GM12892 (cell line): ENCODE results near the gene APLP2.

Experiments
- DNase-seq: peaks from one replicate; pipeline ENCODE4 v3.0.0; 2011; ENCODE audit not compliant: insufficient read length
- FAIRE-seq: peaks from 2 replicates; lab custom pipeline; 2011; peaks lifted over from hg19 to GRCh38; lab: Jason Lieb, UNC
- POLR2A ChIP-seq: IDR thresholded peaks from 2 replicates; pipeline ENCODE4 v1.6.1; 2011; ENCODE audit warnings: low read depth, low read length, control low read depth
- POLR2AphosphoS5 ChIP-seq: IDR thresholded peaks from 2 replicates; pipeline ENCODE4 v1.6.1; 2011; ENCODE audit warnings: low read depth, low read length, control low read depth
- TAF1 ChIP-seq: IDR thresholded peaks from 2 replicates; pipeline ENCODE4 v1.6.1; 2011; ENCODE audit warnings: low read depth, mild to moderate bottlenecking, control low read depth, low read length, borderline replicate concordance

Gene APLP2

GRCh38 chr11:130124096-130124495, 54.4 kb downstream of the APLP2 start:
- DNase-seq (no peak), FAIRE-seq (no peak)
- TF ChIP-seq TAF1: no peak

DNA sequence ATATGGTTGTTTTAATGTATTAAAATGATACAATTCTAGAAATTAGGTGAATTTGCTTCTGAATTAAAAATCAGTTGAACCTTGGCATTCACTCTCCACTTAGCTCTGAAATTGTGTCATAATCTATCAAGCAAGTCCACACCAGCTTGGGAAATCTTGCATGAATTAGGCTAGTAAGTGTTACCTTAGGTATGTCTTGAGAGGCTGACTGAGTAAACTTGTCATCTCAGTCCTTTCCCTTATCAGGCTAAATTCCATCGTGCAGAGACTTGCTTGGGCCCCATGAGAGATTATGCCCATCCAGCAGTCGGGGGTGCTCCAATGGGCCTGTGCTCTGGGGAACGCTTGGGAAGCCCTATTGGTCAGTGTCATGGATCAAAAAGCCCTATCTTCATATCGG, 55.9 kb downstream of the APLP2 start:
- no peak for TF ChIP-seq POLR2AphosphoS5
- no peak for TF ChIP-seq POLR2A
- TF ChIP-seq TAF1: no peak
- FAIRE-seq: no peak
- DNase-seq: no peak

GRCh38 chr11:130126516-130126915, 56.8 kb downstream of the APLP2 start:
- TF ChIP-seq POLR2AphosphoS5: no peak
- TF ChIP-seq POLR2A: no peak
- no peak for TF ChIP-seq TAF1
- FAIRE-seq (no peak), DNase-seq (no peak)

GRCh38 chr11:130127509-130127908, 57.8 kb downstream of the APLP2 start:
- TF ChIP-seq POLR2A: no peak
- no peak for TF ChIP-seq TAF1
- TF ChIP-seq POLR2AphosphoS5: no peak
- DNase-seq (no peak), FAIRE-seq (no peak)

GRCh38 chr11:130128626-130129025, 58.9 kb downstream of the APLP2 start:
- TF ChIP-seq TAF1 (no peak), POLR2A (no peak), POLR2AphosphoS5 (no peak)
- DNase-seq (no peak), FAIRE-seq (no peak)

GRCh38 chr11:130129922-130130321, 60.2 kb downstream of the APLP2 start:
- no peak for TF ChIP-seq POLR2A
- TF ChIP-seq POLR2AphosphoS5: no peak
- FAIRE-seq (no peak), DNase-seq (no peak)

DNA sequence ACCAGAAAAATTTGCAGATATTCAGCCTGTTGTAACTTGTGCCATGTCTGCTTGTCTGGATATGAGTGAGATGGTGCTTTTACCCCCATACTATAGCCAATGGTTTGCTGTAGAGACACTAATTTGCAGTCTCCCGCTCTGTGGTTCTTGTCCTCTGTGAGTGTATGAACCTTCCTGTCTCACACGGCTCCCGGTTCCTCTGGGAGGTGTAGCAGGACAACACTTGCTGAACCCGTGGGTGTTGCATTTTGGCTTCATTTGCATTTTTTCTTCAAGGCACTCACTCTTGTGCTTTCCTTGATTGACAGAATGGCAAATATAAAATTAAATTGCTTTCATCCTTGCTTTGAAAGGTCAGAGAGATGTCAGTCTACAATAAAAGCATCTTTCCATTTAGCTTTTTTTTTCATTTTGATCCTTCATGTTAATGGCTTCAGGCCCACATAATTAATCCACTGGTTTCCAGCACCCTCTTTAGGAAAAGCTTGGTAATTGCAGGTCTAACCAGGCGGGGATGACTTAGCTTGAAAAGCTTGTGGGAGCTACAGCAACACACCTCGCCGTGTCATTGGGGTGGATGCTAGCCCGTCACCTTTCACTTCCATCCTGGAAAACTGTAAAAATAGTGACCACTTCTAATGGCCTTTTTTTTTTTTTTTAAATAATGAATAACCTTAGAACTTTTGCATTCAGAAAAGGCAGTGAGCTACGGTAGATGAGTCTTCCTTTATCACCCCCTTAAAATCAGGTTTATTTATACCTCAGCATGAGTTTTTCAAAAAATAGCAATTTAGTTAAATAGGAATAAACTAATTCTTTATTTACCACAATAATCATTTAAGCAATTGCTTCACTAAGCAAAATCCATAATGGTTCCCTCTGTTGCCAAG, 62.5 kb downstream of the APLP2 start:
- peak; percentile 88 for FAIRE-seq

GRCh38 chr11:130133716-130134115, 64.0 kb downstream of the APLP2 start:
- DNase-seq: no peak
- TF ChIP-seq TAF1 (no peak), POLR2A (no peak), POLR2AphosphoS5 (no peak)
- FAIRE-seq: no peak

More for the DNA sequence above, 62.5 kb downstream of the APLP2 start:
- TF ChIP-seq TAF1: no peak
- no peak for TF ChIP-seq POLR2AphosphoS5
- TF ChIP-seq POLR2A: no peak
- peak; percentile 46 for DNase-seq

- no peak for DNase-seq
- FAIRE-seq: no peak
- TF ChIP-seq POLR2A (no peak), TAF1 (no peak), POLR2AphosphoS5 (no peak)
Measured at GRCh38 chr11:130136107-130136506, 66.4 kb downstream of the APLP2 start.

DNA sequence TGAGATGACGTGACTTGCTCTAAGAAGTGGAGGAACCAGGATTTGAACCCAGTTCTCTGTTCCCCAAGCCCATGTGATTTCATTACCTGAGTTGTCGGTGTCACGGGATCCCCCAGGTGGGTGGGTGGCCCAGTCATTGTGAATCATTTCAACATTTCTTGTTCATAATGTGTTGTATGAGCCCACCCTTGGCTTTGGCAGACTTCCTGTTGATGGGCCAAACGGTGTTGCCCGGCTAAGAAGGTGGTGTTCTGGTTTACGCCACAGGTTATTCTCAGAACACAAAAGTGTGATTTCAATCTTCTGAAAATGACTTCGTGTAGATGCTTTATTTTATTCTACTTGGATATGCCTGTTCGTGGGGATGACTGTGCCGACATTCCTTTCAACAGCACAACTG, 68.3 kb downstream of the APLP2 start:
- DNase-seq (no peak), FAIRE-seq (peak; percentile 21)
- no peak for TF ChIP-seq POLR2AphosphoS5
- TF ChIP-seq POLR2A: no peak
- no peak for TF ChIP-seq TAF1

GRCh38 chr11:130139401-130139800, 69.7 kb downstream of the APLP2 start:
- DNase-seq (no peak), FAIRE-seq (no peak)
- no peak for TF ChIP-seq POLR2A
- no peak for TF ChIP-seq TAF1
- TF ChIP-seq POLR2AphosphoS5: no peak

GRCh38 chr11:130141561-130142341, 72.1 kb downstream of the APLP2 start:
- TF ChIP-seq POLR2A (no peak), POLR2AphosphoS5 (no peak), TAF1 (no peak)
- DNase-seq (no peak), FAIRE-seq (no peak)
